DOHH2 (cell line): ENCODE measurements around the gene MEDAG.

Experiments
- CTCF ChIP-seq: fragments of 200-600 bp; sonication (generic); IDR thresholded peaks from one replicate; pipeline ENCODE4 v1.5.1; 2014; ENCODE audit warnings: antibody characterized with exemption, mild to moderate bottlenecking, low read depth, low read length; ENCODE audit not compliant: poor library complexity, severe bottlenecking
- EZH2phosphoT487 ChIP-seq: fragments of 200-600 bp; sonication (generic); IDR thresholded peaks from 2 replicates; pipeline ENCODE4 v1.6.1; 2017; ENCODE audit warnings: borderline replicate concordance, mild to moderate bottlenecking, antibody characterized with exemption, low read length, moderate library complexity, mixed read lengths

GRCh38 chr13:30900436-30900835 is 5.6 kb upstream of the MEDAG start:
- TF ChIP-seq CTCF (no peak), EZH2phosphoT487 (no peak)
